CD4-positive, CD25-positive, alpha-beta regulatory T cell (primary cell): ENCODE data around the gene FZD10. TPM values are rescaled to one million over a fixed set of nuclear protein-coding genes. Genes with fewer than 3 reads are reported as not detected.

ENCODE experiments used
- ATAC-seq, 2 donors: fragments of 150-1000 bp; cut with Tn5 transposase; one replicate each; pipeline ENCODE4 v1.10.0; 2021; ENCODE audit warnings: low read depth in 2 of 2, moderate number of reproducible peaks in 2 of 2, moderate library complexity in 1 of 2
- DNase-seq, 3 donors: peaks; one replicate each; pipeline versions ENCODE4 v3.0.0 to v3.0.0-alpha.2; 2012 to 2022; ENCODE audit warnings: mixed read lengths in 1 of 3
- H3K27ac ChIP-seq: one replicate; pipeline ENCODE4 v1.7.0; 2013; ENCODE audit warnings: mild to moderate bottlenecking, low read length; ENCODE audit not compliant: insufficient read depth, poor library complexity, severe bottlenecking
- H3K27me3 ChIP-seq: one replicate; pipeline ENCODE4 v1.7.0; 2013; ENCODE audit warnings: low read length; ENCODE audit not compliant: control insufficient read depth, insufficient read depth
- H3K36me3 ChIP-seq: one replicate; pipeline ENCODE4 v1.7.0; 2013; ENCODE audit warnings: mild to moderate bottlenecking, low read length, moderate library complexity; ENCODE audit not compliant: control insufficient read depth, insufficient read depth
- H3K4me1 ChIP-seq: 2 replicates; pipeline ENCODE4 v1.7.0; 2013; ENCODE audit warnings: mild to moderate bottlenecking, low read length; ENCODE audit not compliant: insufficient read depth, control insufficient read depth, poor library complexity, severe bottlenecking
- H3K4me3 ChIP-seq: one replicate; pipeline ENCODE4 v1.7.0; 2013; ENCODE audit warnings: low read depth, mild to moderate bottlenecking, low read length, moderate library complexity
- H3K9me3 ChIP-seq, 2 experiments: 1 replicate in 1 of 2; 2 replicates in 1 of 2; pipeline ENCODE4 v1.7.0; 2013; ENCODE audit warnings: low read length in 2 of 2, mild to moderate bottlenecking in 1 of 2, moderate library complexity in 1 of 2; ENCODE audit not compliant: control insufficient read depth in 2 of 2
- H3K27ac Mint-ChIP-seq, 3 donors: one replicate each; pipeline ENCODE4 v1.8.0; 2020 to 2022; ENCODE audit warnings: mild to moderate bottlenecking in 3 of 3, mixed read lengths in 3 of 3, moderate library complexity in 2 of 3
- H3K27me3 Mint-ChIP-seq: one replicate; pipeline ENCODE4 v1.8.0; 2022; ENCODE audit warnings: mild to moderate bottlenecking, mixed read lengths
- H3K36me3 Mint-ChIP-seq: one replicate; pipeline ENCODE4 v1.8.0; 2020; ENCODE audit warnings: mixed read lengths
- H3K4me1 Mint-ChIP-seq, 4 donors: one replicate each; pipeline ENCODE4 v1.8.0; 2020 to 2022; ENCODE audit warnings: mixed read lengths in 4 of 4, mild to moderate bottlenecking in 1 of 4
- H3K4me3 Mint-ChIP-seq, 4 donors: one replicate each; pipeline ENCODE4 v1.8.0; 2020 to 2022; ENCODE audit warnings: mild to moderate bottlenecking in 4 of 4, mixed read lengths in 4 of 4, moderate library complexity in 3 of 4
- H3K9me3 Mint-ChIP-seq, 7 donors: one replicate each; pipeline ENCODE4 v1.8.0; 2020 to 2022; ENCODE audit warnings: mixed read lengths in 7 of 7, mild to moderate bottlenecking in 3 of 7, moderate library complexity in 2 of 7
- polyA plus RNA-seq, 4 donors: library from polyadenylated mRNA; unstranded; fragments of 300-500 nt; fragmentation: Illumina TruSeq; gene quantifications; one replicate each; pipeline ENCODE4 v1.2.3, GENCODE V29; 2021
- total RNA-seq: library from RNA; stranded (reverse); gene quantifications from one replicate; pipeline ENCODE4 v1.2.3, GENCODE V29; 2022

Gene FZD10
- total and polyA plus RNA-seq, 5 donors from 2014 or later, result not detected

GRCh38 chr12:130212384-130212989 lies 50.2 kb downstream of the FZD10 start:
- no peak for ATAC-seq
- H3K4me1 Mint-ChIP-seq, result no peaks in the 10 kb centered on the region

GRCh38 chr12:130213249-130213648 lies 51.0 kb downstream of the FZD10 start:
- H3K27me3 ChIP-seq, result no peaks in the 10 kb centered on the region
- Mint-ChIP-seq H3K4me1 (no peaks in the 10 kb centered on the region), H3K27me3 (no peaks in the 10 kb centered on the region), H3K4me3 (no peak overlapping the region), H3K9me3 (peaks cover 0 to 12% (median 6%) of the 10 kb centered on the region in 7 donors), H3K36me3 (no peaks in the 10 kb centered on the region), H3K27ac (no peak overlapping the region)
- no peaks in the 10 kb centered on the region for H3K4me1 ChIP-seq
- H3K9me3 ChIP-seq, result no peaks in the 10 kb centered on the region
- ATAC-seq (no peak), DNase-seq (no peak)
- H3K4me3 ChIP-seq, result no peak overlapping the region
- H3K27ac ChIP-seq, result no peak overlapping the region
- H3K36me3 ChIP-seq, result no peaks in the 10 kb centered on the region

More at GRCh38 chr12:130212384-130212989, 50.2 kb downstream of the FZD10 start:
- no peaks in the 10 kb centered on the region for H3K36me3 ChIP-seq
- Mint-ChIP-seq H3K27me3 (no peaks in the 10 kb centered on the region), H3K27ac (no peak overlapping the region), H3K4me3 (peak overlapping the region in 1 of 4 donors; percentile 15), H3K9me3 (peaks cover 0 to 12% (median 6%) of the 10 kb centered on the region in 7 donors), H3K36me3 (no peaks in the 10 kb centered on the region)
- no peak overlapping the region for H3K27ac ChIP-seq
- H3K27me3 ChIP-seq, result no peaks in the 10 kb centered on the region
- DNase-seq, result no peak
- H3K4me1 ChIP-seq, result no peaks in the 10 kb centered on the region
- H3K9me3 ChIP-seq, result no peaks in the 10 kb centered on the region
- H3K4me3 ChIP-seq, result no peak overlapping the region

- DNase-seq, result no peak
- no peaks in the 10 kb centered on the region for H3K27me3 ChIP-seq
- Mint-ChIP-seq H3K4me3 (no peak overlapping the region), H3K27ac (no peak overlapping the region), H3K27me3 (no peaks in the 10 kb centered on the region), H3K4me1 (no peaks in the 10 kb centered on the region), H3K36me3 (no peaks in the 10 kb centered on the region), H3K9me3 (peaks cover 0 to 15% (median 8%) of the 10 kb centered on the region in 7 donors)
- no peak for ATAC-seq
- H3K4me1 ChIP-seq, result no peaks in the 10 kb centered on the region
- H3K27ac ChIP-seq, result no peak overlapping the region
- no peaks in the 10 kb centered on the region for H3K36me3 ChIP-seq
- no peaks in the 10 kb centered on the region for H3K9me3 ChIP-seq
- H3K4me3 ChIP-seq, result no peak overlapping the region
Observed at GRCh38 chr12:130214686-130215395, 52.6 kb downstream of the FZD10 start.

Other genes with a start within 250 kb of the FZD10 start
- not detected for gene PIWIL1, start 175.4 kb downstream of the FZD10 start, total RNA-seq
- gene PIWIL1, start 175.4 kb downstream of the FZD10 start, polyA plus RNA-seq, result not detected